Measurements from ENCODE around the gene PSME2. TPM values are rescaled to one million over a fixed set of nuclear protein-coding genes. Genes with fewer than 3 reads are reported as not detected.

PSME2 gene
- total RNA-seq, 2 experiments from 2014 or later: 188 to 290 TPM

- BruUV-seq (replicated peaks): no TSS peak
- ChIA-PET CTCF (ENCODE audit: unreplicated experiment) (interaction anchor here (0.6 kb wide), 1 partner anchor 8 kb away, joined by 4 read pairs; no protein-coding TSS in a partner anchor), POLR2A (interaction anchor here (1.4 to 2.8 kb wide), 2 partner anchors 15 to 16 kb away, joined by 5 to 11 read pairs; partner anchors contain the start of genes PSME2 and RNF31)
- H3K9me2 ChIP-seq (ENCODE audit: insufficient read depth, low read length): no peaks in the 10 kb centered on the region
- H3K4me3 ChIP-seq (ENCODE audit: low read depth, low read length, poor library complexity, severe bottlenecking): no peak overlapping the region
- peak overlapping the region; percentile 38; the same call in 1 of the 2 replicates for H2AFZ ChIP-seq (ENCODE audit: low read length)
- peak overlapping the region; percentile 6; the same call in 1 of the 2 replicates for H3K4me2 ChIP-seq (ENCODE audit: low read length)
- H3K79me2 ChIP-seq (ENCODE audit: insufficient read depth, low read depth, low read length): no peaks in the 10 kb centered on the region
- no peaks in the 10 kb centered on the region for H4K20me1 ChIP-seq (ENCODE audit: insufficient read depth, low read length)
- no peak overlapping the region for H3K27ac ChIP-seq (ENCODE audit: low read depth, low read length, poor library complexity, severe bottlenecking)
- H3K36me3 ChIP-seq (ENCODE audit: insufficient read depth, low read length): peaks cover under 1% of the 10 kb centered on the region; the same call in 1 of the 2 replicates
- intact Hi-C loops (cut with micrococcal nuclease; ENCODE audit: unreplicated experiment): no loop called here
- TF ChIP-seq EZH2phosphoT487 (IDR thresholded peaks at IDR 0.05; ENCODE audit: borderline replicate concordance, low read depth, low read length) (no peak), CTCF (conservative IDR thresholded peaks at IDR 0.05; ENCODE audit: low read length) (no peak)
- DNase-seq (ENCODE audit: low spot score): no peak
- no peaks in the 10 kb centered on the region for H3K9me3 ChIP-seq (ENCODE audit: low read length)
- peaks cover 33% of the 10 kb centered on the region for H3K4me1 ChIP-seq (ENCODE audit: insufficient read depth, low read length, poor library complexity, severe bottlenecking)
Measured at GRCh38 chr14:24132061-24132685, 14.2 kb downstream of the PSME2 start.

DNA sequence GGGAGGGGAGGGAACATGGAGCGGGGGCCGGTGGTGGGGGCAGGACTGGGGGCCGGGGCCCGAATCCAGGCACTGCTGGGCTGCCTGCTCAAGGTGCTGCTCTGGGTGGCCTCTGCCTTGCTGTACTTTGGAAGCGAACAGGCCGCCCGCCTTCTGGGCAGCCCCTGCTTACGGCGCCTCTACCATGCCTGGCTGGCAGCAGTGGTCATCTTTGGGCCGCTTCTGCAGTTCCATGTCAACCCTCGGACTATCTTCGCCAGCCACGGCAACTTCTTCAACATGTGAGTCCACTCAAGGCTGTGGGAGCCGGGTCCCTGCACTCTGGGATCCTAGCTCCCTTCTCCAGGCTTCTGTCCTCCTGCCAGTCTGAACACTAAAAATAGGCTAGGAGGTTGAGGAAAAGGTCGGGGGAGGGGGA is 14.9 kb downstream of the PSME2 start:
- POLR2A ChIA-PET: interaction anchor here (2.8 kb wide), 1 partner anchor 16 kb away, joined by 11 read pairs; no protein-coding TSS in a partner anchor
- CTCF ChIA-PET (ENCODE audit: unreplicated experiment): no interaction called here
- H3K27ac ChIP-seq (ENCODE audit: low read depth, low read length, poor library complexity, severe bottlenecking): no peak overlapping the region

More for the DNA sequence above, 14.9 kb downstream of the PSME2 start:
- H3K9me2 ChIP-seq (ENCODE audit: insufficient read depth, low read length): no peaks in the 10 kb centered on the region
- TF ChIP-seq EZH2phosphoT487 (IDR thresholded peaks at IDR 0.05; ENCODE audit: borderline replicate concordance, low read depth, low read length): no peak
- no peak for TF ChIP-seq CTCF (conservative IDR thresholded peaks at IDR 0.05; ENCODE audit: low read length)
- H4K20me1 ChIP-seq (ENCODE audit: insufficient read depth, low read length): no peaks in the 10 kb centered on the region
- no peak overlapping the region for H3K4me3 ChIP-seq (ENCODE audit: low read depth, low read length, poor library complexity, severe bottlenecking)
- no peaks in the 10 kb centered on the region for H3K79me2 ChIP-seq (ENCODE audit: insufficient read depth, low read depth, low read length)
- BruUV-seq (replicated peaks): no TSS peak
- H3K9me3 ChIP-seq (ENCODE audit: low read length): no peaks in the 10 kb centered on the region
- intact Hi-C loops (cut with micrococcal nuclease; ENCODE audit: unreplicated experiment): no loop called here
- no peaks in the 10 kb centered on the region for H3K36me3 ChIP-seq (ENCODE audit: insufficient read depth, low read length)
- peaks cover 27% of the 10 kb centered on the region for H3K4me1 ChIP-seq (ENCODE audit: insufficient read depth, low read length, poor library complexity, severe bottlenecking)
- DNase-seq (ENCODE audit: low spot score): no peak
- H2AFZ ChIP-seq (ENCODE audit: low read length): no peak overlapping the region
- H3K4me2 ChIP-seq (ENCODE audit: low read length): no peak overlapping the region
